Tibial nerve (tissue), 3 donors: Measurements from ENCODE around the gene PRSS38.

Source experiments
- CTCF ChIP-seq, 5 experiments: fragments of 200-600 bp in 3 of 5; fragments of 450-650 bp in 2 of 5; sonication (generic) in 3 of 5; IDR thresholded peaks; one replicate each; pipeline ENCODE4 v1.5.1; 2016 to 2019; ENCODE audit warnings: antibody characterized with exemption in 5 of 5, mild to moderate bottlenecking in 3 of 5, moderate library complexity in 2 of 5
- POLR2A ChIP-seq, 2 donors: fragments of 450-650 bp; IDR thresholded peaks; one replicate each; pipeline ENCODE4 v1.6.1; 2017; ENCODE audit warnings: antibody characterized with exemption in 2 of 2, mild to moderate bottlenecking in 2 of 2, moderate library complexity in 2 of 2

- no peak for TF ChIP-seq CTCF (IDR thresholded peaks at IDR 0.05)
- no peak for TF ChIP-seq POLR2A (IDR thresholded peaks at IDR 0.05)
Measured at GRCh38 chr1:227779685-227780084, 35.8 kb upstream of the PRSS38 start.
